Measurements from ENCODE around the gene CEMIP.

CEMIP gene

GRCh38 chr15:80823120-80823519, 44.0 kb downstream of the CEMIP start:
- Histone ChIP-seq H3K36me3 (ENCODE audit: control insufficient read depth, insufficient read depth, low read length) (no peaks in the 10 kb centered on the region), H3K4me3 (ENCODE audit: extremely low read depth, insufficient read depth, low read length, poor library complexity, severe bottlenecking) (no peak overlapping the region), H3K27ac (ENCODE audit: low read depth, low read length, severe bottlenecking) (no peak overlapping the region), H3K9me3 (ENCODE audit: control insufficient read depth, low read length) (no peaks in the 10 kb centered on the region), H3K4me1 (ENCODE audit: control insufficient read depth, insufficient read depth, low read length, poor library complexity, severe bottlenecking) (no peaks in the 10 kb centered on the region)
- WGBS, 2 experiments (ENCODE audit: insufficient coverage in 2 of 2) = 52 to 67% methylated on average over 5 to 6 of the region's 6 CpGs

- Histone ChIP-seq H3K4me3 (ENCODE audit: extremely low read depth, insufficient read depth, low read length, poor library complexity, severe bottlenecking) (no peak overlapping the region), H3K36me3 (ENCODE audit: control insufficient read depth, insufficient read depth, low read length) (no peaks in the 10 kb centered on the region), H3K9me3 (ENCODE audit: control insufficient read depth, low read length) (no peaks in the 10 kb centered on the region), H3K4me1 (ENCODE audit: control insufficient read depth, insufficient read depth, low read length, poor library complexity, severe bottlenecking) (no peaks in the 10 kb centered on the region), H3K27ac (ENCODE audit: low read depth, low read length, severe bottlenecking) (no peak overlapping the region)
- 43 to 61% methylated on average over 1 to 3 of the region's 4 CpGs for WGBS, 2 experiments (ENCODE audit: insufficient coverage in 2 of 2)
These were observed 44.8 kb downstream of the CEMIP start for GRCh38 chr15:80823995-80824394.

DNA sequence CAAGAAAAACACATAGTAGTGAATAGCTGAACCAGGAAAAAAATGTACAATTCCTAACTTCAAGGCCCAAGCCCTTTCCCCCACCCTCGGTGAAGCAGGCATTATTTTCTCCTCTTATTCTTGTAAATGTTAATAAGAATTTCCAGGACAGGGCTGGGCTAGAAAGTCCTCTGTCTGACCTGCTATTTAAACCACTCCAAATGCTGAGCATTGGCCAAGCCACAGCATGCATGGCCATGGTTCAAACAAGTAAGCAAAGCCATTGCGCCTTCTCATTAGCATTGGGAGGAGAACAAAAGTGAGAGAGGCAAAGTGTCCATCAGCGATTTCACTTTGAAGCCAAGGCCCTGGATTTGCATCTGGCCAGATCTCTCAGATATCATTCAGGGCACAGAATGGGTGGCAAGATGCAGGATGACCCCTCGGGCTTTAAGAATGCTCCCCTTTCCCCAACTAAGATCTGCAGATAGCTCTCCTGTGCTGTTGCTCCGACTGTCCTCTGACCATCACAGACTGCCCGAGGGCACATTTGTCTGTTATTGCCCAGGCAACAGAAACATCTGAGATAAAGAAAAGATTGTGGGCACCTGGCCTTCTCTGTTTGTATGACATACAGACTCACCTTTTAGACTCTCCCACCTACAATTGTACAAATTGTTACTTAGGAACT, 46.3 kb downstream of the CEMIP start:
- H3K4me1 ChIP-seq (ENCODE audit: control insufficient read depth, insufficient read depth, low read length, poor library complexity, severe bottlenecking) = no peaks in the 10 kb centered on the region
- H3K36me3 ChIP-seq (ENCODE audit: control insufficient read depth, insufficient read depth, low read length) = no peaks in the 10 kb centered on the region
- WGBS, 2 experiments (ENCODE audit: insufficient coverage in 2 of 2) = 80 to 91% methylated on average over 5 of the region's 6 CpGs
- no peak overlapping the region for H3K4me3 ChIP-seq (ENCODE audit: extremely low read depth, insufficient read depth, low read length, poor library complexity, severe bottlenecking)
- H3K9me3 ChIP-seq (ENCODE audit: control insufficient read depth, low read length) = no peaks in the 10 kb centered on the region
- no peak overlapping the region for H3K27ac ChIP-seq (ENCODE audit: low read depth, low read length, severe bottlenecking)

GRCh38 chr15:80828796-80829195, 49.6 kb downstream of the CEMIP start:
- Histone ChIP-seq H3K4me1 (ENCODE audit: control insufficient read depth, insufficient read depth, low read length, poor library complexity, severe bottlenecking) (no peaks in the 10 kb centered on the region), H3K9me3 (ENCODE audit: control insufficient read depth, low read length) (no peaks in the 10 kb centered on the region), H3K4me3 (ENCODE audit: extremely low read depth, insufficient read depth, low read length, poor library complexity, severe bottlenecking) (no peak overlapping the region), H3K27ac (ENCODE audit: low read depth, low read length, severe bottlenecking) (no peak overlapping the region), H3K36me3 (ENCODE audit: control insufficient read depth, insufficient read depth, low read length) (no peaks in the 10 kb centered on the region)

DNA sequence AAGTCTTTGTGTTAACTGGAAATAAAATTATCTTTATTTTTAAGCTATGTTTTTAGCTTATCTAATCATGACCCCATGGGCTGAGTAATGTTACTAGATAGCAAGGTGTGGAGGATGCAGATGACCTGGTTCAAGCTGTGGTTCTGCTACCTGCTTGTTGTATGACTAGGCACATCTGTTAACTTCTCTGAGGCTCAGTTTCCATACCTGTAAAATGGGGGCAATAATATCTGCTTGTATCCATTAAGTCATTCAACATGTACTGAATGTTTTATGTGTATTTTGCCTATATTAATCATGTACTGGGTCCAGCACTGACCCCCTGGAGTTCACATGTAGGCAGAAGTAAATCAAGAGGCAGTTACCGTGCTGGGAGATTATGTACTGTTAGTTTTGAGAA, 51.5 kb downstream of the CEMIP start:
- H3K36me3 ChIP-seq (ENCODE audit: control insufficient read depth, insufficient read depth, low read length) = no peaks in the 10 kb centered on the region
- no peaks in the 10 kb centered on the region for H3K4me1 ChIP-seq (ENCODE audit: control insufficient read depth, insufficient read depth, low read length, poor library complexity, severe bottlenecking)
- 88% methylated on average over 1 of the region's 1 CpG; no CpG with 5 or more reads in 1 of the 2 experiments for WGBS, 2 experiments (ENCODE audit: insufficient coverage in 2 of 2)
- no peaks in the 10 kb centered on the region for H3K9me3 ChIP-seq (ENCODE audit: control insufficient read depth, low read length)
- H3K27ac ChIP-seq (ENCODE audit: low read depth, low read length, severe bottlenecking) = no peak overlapping the region
- no peak overlapping the region for H3K4me3 ChIP-seq (ENCODE audit: extremely low read depth, insufficient read depth, low read length, poor library complexity, severe bottlenecking)

- WGBS, 2 experiments (ENCODE audit: insufficient coverage in 2 of 2) = 98 to 99% methylated on average over 7 of the region's 7 CpGs
- H3K4me1 ChIP-seq (ENCODE audit: control insufficient read depth, insufficient read depth, low read length, poor library complexity, severe bottlenecking) = no peaks in the 10 kb centered on the region
- H3K4me3 ChIP-seq (ENCODE audit: extremely low read depth, insufficient read depth, low read length, poor library complexity, severe bottlenecking) = no peak overlapping the region
- H3K27ac ChIP-seq (ENCODE audit: low read depth, low read length, severe bottlenecking) = no peak overlapping the region
- no peaks in the 10 kb centered on the region for H3K36me3 ChIP-seq (ENCODE audit: control insufficient read depth, insufficient read depth, low read length)
- H3K9me3 ChIP-seq (ENCODE audit: control insufficient read depth, low read length) = no peaks in the 10 kb centered on the region
These were observed 52.0 kb downstream of the CEMIP start for GRCh38 chr15:80831192-80831591.

GRCh38 chr15:80831606-80832224, 52.5 kb downstream of the CEMIP start:
- no peaks in the 10 kb centered on the region for H3K4me1 ChIP-seq (ENCODE audit: control insufficient read depth, insufficient read depth, low read length, poor library complexity, severe bottlenecking)
- H3K27ac ChIP-seq (ENCODE audit: low read depth, low read length, severe bottlenecking) = no peak overlapping the region
- WGBS, 2 experiments (ENCODE audit: insufficient coverage in 2 of 2) = 60 to 76% methylated on average over 4 of the region's 7 CpGs
- no peaks in the 10 kb centered on the region for H3K9me3 ChIP-seq (ENCODE audit: control insufficient read depth, low read length)
- H3K4me3 ChIP-seq (ENCODE audit: extremely low read depth, insufficient read depth, low read length, poor library complexity, severe bottlenecking) = no peak overlapping the region
- no peaks in the 10 kb centered on the region for H3K36me3 ChIP-seq (ENCODE audit: control insufficient read depth, insufficient read depth, low read length)

- no peaks in the 10 kb centered on the region for H3K4me1 ChIP-seq (ENCODE audit: control insufficient read depth, insufficient read depth, low read length, poor library complexity, severe bottlenecking)
- H3K4me3 ChIP-seq (ENCODE audit: extremely low read depth, insufficient read depth, low read length, poor library complexity, severe bottlenecking) = no peak overlapping the region
- 63 to 90% methylated on average over 2 of the region's 3 CpGs for WGBS, 2 experiments (ENCODE audit: insufficient coverage in 2 of 2)
- no peaks in the 10 kb centered on the region for H3K9me3 ChIP-seq (ENCODE audit: control insufficient read depth, low read length)
- no peaks in the 10 kb centered on the region for H3K36me3 ChIP-seq (ENCODE audit: control insufficient read depth, insufficient read depth, low read length)
- no peak overlapping the region for H3K27ac ChIP-seq (ENCODE audit: low read depth, low read length, severe bottlenecking)
These were observed 53.5 kb downstream of the CEMIP start for GRCh38 chr15:80832686-80833085.

DNA sequence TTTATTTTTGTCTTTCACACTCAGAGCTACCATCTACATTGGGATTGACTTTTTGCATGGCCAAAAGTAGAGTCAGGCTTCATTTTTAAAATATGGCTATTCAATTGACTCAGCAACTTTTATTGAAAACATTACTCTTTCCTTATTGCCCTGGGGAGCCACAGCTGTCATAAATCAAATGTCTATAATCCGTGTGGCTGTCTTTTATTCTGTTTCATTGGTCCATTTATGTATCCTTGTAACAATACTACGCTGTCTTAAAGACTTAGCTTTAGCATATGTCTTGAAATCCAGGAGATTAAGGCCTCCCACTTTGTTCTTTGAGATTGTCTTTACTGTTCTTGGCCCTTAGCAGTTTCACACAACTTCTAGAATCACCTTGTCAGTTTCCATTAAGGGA, 55.2 kb downstream of the CEMIP start:
- peaks cover 8% of the 10 kb centered on the region for H3K4me1 ChIP-seq (ENCODE audit: control insufficient read depth, insufficient read depth, low read length, poor library complexity, severe bottlenecking)
- H3K9me3 ChIP-seq (ENCODE audit: control insufficient read depth, low read length) = no peaks in the 10 kb centered on the region
- H3K27ac ChIP-seq (ENCODE audit: low read depth, low read length, severe bottlenecking) = no peak overlapping the region
- WGBS, 2 experiments (ENCODE audit: insufficient coverage in 2 of 2) = 100% methylated on average over 2 of the region's 2 CpGs; no CpG with 5 or more reads in 1 of the 2 experiments
- no peak overlapping the region for H3K4me3 ChIP-seq (ENCODE audit: extremely low read depth, insufficient read depth, low read length, poor library complexity, severe bottlenecking)
- no peaks in the 10 kb centered on the region for H3K36me3 ChIP-seq (ENCODE audit: control insufficient read depth, insufficient read depth, low read length)

DNA sequence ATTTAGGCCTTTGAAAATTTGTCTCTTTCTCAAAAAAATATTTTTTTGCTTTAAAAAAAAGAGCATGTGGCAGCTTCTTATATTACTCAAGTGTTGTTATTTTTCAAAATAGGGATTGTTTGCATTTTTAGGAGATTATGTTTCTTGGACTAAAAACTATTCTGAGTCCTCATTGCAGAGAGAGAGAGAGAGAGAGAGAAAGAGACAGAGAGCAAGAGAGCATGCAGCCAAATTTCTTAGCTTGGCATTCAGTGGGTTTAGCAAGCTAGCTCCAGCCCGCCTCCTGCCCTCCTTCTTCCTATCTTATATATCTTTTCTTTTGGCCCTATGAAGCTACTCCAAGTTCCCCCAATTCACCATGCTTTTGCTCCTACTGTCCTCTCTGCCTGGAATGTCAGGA, 55.7 kb downstream of the CEMIP start:
- no peak overlapping the region for H3K27ac ChIP-seq (ENCODE audit: low read depth, low read length, severe bottlenecking)
- H3K4me3 ChIP-seq (ENCODE audit: extremely low read depth, insufficient read depth, low read length, poor library complexity, severe bottlenecking) = no peak overlapping the region
- H3K4me1 ChIP-seq (ENCODE audit: control insufficient read depth, insufficient read depth, low read length, poor library complexity, severe bottlenecking) = peaks cover 13% of the 10 kb centered on the region
- no peaks in the 10 kb centered on the region for H3K9me3 ChIP-seq (ENCODE audit: control insufficient read depth, low read length)
- WGBS, 2 experiments (ENCODE audit: insufficient coverage in 2 of 2) = 86 to 100% methylated on average over 1 of the region's 1 CpG
- H3K36me3 ChIP-seq (ENCODE audit: control insufficient read depth, insufficient read depth, low read length) = no peaks in the 10 kb centered on the region

- no peaks in the 10 kb centered on the region for H3K36me3 ChIP-seq (ENCODE audit: control insufficient read depth, insufficient read depth, low read length)
- no peak overlapping the region for H3K27ac ChIP-seq (ENCODE audit: low read depth, low read length, severe bottlenecking)
These were observed 56.2 kb downstream of the CEMIP start for GRCh38 chr15:80835336-80835735.

More at GRCh38 chr15:80835336-80835735, 56.2 kb downstream of the CEMIP start:
- no peak overlapping the region for H3K4me3 ChIP-seq (ENCODE audit: extremely low read depth, insufficient read depth, low read length, poor library complexity, severe bottlenecking)
- no peaks in the 10 kb centered on the region for H3K9me3 ChIP-seq (ENCODE audit: control insufficient read depth, low read length)
- 65 to 72% methylated on average over 4 of the region's 4 CpGs for WGBS, 2 experiments (ENCODE audit: insufficient coverage in 2 of 2)
- H3K4me1 ChIP-seq (ENCODE audit: control insufficient read depth, insufficient read depth, low read length, poor library complexity, severe bottlenecking) = peaks cover 16% of the 10 kb centered on the region
